HL-60/S4 (cell line): ENCODE data around the gene CYP3A4.
"Not testable (repeated sequence)": the region's sequence is repeated elsewhere in the genome, so short reads cannot be mapped to it uniquely, and the experiment has no call there.

ENCODE experiments used
- in situ Hi-C: fragments of 300-500 bp; cut with MboI; formaldehyde crosslinking; loops from 2 replicates; pipeline ENCODE4 v1.14.3; 2022; ENCODE audit warnings: low sequenced_read_pairs

The CYP3A4 gene

DNA sequence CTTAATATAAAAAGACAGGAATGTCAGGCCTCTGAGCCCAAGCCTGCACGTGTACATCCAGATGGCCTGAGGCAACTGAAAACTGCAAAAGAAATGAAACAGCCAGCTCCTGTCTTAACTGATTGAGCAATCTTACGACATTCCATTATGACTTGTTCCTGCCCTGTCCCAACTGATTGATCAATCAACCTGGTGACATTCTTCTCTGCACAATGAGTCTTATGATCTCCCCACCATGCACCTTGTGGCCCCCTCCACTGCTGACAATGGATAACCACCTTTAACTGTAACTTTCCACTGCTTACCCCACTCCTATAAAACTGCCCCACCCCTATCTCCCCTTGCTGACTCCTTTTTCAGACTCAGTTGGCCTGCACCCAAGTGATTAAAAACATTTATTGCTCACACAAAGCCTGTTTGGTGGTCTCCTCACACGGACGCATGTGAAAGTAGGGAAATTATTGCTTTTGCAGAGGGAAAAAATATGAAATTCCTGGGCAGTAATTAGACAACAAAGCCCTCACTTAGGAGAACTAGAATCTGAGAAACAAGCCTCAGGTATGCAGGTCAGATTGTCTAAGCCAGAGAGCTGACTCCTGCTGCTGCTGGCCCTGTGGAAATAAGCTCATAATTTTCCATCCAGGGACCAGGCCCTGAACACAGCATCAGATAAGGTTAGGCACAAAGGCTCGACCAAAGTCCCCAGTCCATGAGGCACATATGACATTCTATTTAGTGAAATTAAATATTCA is 54.3 kb downstream of the CYP3A4 start:
- in situ Hi-C loops: no loop called here

DNA sequence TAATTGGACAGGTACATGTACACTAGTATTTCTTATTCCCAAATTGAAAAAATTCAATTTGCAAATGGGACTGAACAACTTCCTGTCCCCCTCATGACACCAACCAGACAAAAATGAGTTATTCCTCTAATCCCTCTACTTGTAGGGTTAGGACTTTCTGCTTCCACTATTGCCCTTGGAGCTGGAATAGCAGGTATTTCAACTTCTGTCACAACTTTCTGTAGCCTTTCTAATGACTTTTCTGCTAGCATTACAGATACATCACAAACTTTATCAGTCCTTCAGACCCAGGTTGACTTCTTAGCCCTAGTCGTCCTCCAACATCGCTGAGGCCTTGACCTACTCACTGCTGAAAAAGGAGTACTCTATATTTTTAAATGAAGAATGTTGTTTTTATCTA is 55.4 kb downstream of the CYP3A4 start:
- in situ Hi-C loops: no loop called here

DNA sequence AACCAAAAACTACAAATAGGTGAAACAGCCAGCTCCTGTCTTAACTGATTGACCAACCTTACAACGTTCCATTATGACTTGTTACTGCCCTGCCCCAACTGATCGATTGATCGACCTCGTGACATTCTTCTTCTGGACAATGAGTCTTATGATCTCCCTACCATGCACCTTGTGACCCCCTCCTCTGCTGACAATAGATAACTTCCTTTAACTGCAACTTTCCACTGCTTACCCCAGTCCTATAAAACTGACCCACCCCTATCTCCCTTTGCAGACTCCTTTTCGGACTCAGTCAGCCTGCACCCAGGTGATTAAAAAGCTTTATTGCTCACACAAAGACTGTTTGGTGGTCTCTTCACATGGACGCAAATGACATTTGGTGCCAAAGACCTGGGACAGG is 60.8 kb downstream of the CYP3A4 start:
- in situ Hi-C loops: not testable (repeated sequence)

DNA sequence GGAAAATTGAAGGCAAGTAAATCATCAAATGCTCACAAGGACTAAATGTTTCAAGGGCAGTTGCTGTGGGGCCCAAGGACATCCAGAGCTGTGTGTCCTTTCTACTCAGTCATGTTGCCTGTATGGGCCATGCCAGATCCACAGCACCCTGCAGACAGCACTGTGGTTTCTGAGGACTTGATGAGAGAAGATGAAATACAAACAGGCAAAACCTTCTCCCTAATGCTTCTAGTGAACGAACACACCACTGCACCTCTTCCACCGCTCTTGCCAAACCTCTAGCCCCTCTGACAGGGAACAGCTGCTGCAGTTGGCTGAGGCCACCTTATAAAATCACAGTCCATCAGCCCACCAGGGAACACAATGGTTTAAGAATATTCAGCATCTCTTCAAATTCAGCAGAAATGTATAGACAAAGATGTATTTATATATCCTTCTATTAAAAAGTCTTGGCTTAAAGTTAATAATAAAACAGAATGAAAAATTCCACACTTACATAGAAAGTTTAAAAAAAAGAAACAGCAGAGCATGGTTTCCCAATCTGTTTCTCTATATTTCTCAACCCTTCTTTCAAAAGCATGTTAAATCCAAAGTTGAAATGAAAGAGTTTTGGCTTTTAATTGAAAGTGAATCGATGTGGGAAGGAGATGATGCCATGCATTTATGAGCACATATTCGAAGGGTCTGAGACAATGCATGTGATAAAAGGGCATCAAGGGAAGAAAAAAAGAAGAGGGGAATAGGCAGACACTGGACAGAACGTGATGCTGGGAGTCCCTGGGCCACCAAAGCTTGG is 63.0 kb downstream of the CYP3A4 start:
- in situ Hi-C loops: no loop called here

DNA sequence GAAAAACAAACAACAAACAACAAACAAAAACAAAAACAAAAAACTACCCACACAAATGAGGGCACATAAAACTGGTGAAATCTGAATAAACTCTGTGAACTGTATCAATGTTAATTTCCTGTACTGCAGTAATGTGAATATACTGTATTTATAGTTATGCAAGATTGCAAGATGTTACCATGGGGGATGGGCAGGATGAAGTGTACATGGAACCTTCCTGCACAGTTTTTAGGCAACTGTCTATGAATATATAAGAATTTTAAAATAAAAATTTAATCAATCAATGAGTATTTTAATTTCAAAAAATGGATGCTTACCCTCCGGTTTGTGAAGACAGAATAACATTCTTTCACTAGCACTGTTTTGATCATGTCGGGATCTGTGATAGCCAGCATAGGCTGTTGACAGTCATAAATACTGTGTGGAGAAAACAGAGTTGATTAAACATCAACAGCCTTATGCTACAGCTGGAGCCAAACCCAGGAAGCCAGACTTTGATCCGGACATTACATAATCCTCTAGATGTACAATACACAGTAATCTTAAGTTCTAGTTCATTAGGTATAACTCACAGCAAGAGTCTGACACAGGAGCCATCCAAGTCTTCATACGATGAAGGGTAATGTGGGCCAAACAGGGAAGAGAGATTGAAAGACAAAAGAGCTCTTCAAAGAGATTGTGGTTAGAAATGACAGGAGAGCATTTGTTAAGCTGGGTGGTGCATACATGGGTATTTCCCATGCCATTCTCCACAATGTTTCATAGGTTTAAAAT is 63.8 kb downstream of the CYP3A4 start:
- in situ Hi-C loops: no loop called here

DNA sequence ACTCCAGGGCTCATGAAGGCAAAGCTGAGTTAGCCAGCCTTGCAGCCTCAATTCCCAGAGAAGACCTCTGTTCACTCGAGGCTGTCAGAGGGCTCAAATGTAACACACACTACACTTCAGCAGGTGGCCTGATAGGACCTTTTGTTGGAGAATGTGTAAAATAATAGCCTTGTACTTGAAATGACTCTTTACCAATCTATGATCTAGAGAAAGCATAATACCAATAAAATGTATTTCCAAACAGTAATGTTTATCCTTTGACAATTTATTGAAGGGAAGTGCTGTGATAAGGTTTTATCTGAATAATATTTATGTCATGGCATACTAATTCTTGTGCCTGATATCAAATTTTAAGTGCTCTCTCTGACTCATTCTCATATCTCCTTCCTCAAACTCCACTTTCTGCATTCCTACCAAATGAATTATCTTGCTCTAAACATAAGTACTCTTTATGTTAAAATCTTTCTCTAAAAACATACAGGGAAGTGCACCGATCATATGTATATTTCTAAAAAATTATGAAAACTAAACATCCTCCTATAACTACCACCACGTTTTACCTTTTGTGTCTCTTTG is 69.9 kb downstream of the CYP3A4 start:
- in situ Hi-C loops: no loop called here

DNA sequence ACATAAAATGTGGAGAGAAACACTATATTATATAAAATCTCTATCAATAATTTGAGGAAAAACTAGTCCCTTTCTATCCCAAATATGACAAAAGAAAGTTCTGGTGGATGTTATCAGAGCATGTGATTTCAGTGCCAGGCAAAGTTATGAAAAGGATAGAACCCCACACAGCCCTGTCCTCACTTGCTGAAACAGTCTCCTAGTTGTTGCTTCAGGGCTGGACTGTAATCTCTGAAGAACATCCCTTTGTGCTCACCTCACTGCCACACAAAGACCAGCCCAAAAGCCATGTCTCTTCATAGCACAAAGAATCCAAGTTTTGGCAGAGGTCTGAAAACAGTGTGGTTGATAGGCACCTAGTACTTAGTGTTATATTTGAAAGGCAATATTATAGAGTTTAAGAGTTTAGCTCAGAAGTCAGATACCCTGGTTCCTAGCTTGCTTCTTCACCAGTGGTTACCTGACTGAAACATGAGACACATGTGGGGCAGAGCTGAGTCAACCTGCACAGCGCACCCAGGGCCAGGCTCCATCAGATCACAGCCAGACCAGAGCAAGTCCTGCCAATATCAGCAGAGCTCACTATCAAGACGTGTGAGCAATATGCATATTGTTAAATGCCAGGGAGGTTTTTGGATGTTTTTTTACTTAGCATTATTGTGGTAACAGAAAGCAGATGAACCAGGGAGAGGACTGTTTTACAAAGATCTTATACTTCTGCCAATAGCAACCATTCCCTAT is 74.0 kb downstream of the CYP3A4 start:
- in situ Hi-C loops: no loop called here

DNA sequence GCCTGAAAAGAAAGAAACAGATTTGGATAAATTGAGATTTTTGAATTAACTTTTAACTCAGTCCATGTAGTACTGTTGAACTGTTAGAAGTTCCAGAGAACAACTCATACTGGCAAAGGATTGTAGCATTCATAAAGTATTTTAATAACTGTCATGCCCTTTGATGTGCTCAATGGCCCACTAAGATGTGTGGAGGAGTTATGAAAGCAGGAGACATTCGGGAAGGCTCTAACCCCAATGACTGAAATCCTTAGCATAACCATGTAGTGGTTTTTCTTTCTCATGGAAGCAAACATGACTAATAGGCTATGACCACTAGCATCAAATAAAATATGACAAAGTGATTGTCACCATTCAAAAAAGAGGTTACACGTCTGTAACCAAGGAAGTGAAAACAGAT is 74.7 kb downstream of the CYP3A4 start:
- in situ Hi-C loops: no loop called here

DNA sequence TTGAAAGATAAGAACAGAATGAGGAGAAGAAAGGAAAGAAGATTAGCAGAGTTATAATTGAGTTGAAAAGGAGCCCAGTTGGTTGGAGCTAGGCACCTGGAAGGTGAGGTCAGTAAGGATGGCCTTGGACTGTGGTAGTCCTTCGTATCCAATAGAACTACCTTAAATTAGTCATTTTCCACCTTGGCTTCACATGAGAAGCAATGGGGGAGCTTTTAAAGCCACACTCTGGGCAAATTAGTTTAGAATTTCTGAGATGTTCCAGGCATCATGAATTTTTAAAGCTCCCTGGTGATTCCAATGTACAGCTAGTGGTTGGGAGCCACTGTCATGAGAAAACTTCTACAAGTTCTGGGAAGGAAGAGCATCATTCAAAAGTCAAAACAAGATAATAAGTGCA is 76.9 kb downstream of the CYP3A4 start:
- in situ Hi-C loops: no loop called here
